Omental fat pad (tissue), 4 donors: ENCODE data around the gene NRG2. TPM values are rescaled to one million over a fixed set of nuclear protein-coding genes. Genes with fewer than 3 reads are reported as not detected.

Experiments used
- ATAC-seq: fragments of 150-250 bp; one replicate; pipeline ENCODE4 v1.9.1; 2016; ENCODE audit warnings: mild to moderate bottlenecking, moderate library complexity; ENCODE audit not compliant: low FRiP score
- DNase-seq: peaks from one replicate; pipeline ENCODE4 v3.0.0-alpha.2; 2019; ENCODE audit warnings: low spot score
- total RNA-seq, 4 donors: library from RNA; depleted of rRNA; stranded (reverse); fragments of >200 nt; gene quantifications; one replicate each; pipeline ENCODE4 v1.1.0, GENCODE V29; 2016
- TF ChIP-seq, protein P1 (sequence below), 3 donors: fragments of 450-650 bp; IDR thresholded peaks; one replicate each; pipeline ENCODE4 v1.5.1; 2016 to 2017; ENCODE audit warnings: antibody characterized with exemption in 3 of 3, mild to moderate bottlenecking in 3 of 3, moderate library complexity in 2 of 3

The NRG2 gene
- total RNA-seq, 4 donors from 2014 or later = 2.3 to 16.9 (median 5.9) TPM

DNA sequence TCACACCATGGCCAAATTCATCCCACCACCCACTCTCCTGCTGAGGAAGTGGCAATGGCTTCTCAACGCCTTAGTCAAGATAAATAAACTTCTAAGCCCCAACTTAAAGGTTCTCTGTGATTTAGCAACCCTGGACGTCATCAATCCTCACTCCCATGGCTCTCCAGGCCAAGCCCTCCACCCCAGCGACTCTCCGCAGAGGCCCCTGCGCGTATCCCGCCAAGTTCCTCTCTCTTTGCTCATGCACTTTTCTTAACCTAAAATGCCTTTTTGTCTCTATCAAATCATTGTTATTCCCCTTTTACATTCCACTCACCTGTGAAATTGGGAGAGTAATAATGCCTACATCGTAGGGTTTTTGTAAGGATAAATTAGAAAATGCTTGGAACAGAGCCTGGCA is 88.6 kb downstream of the NRG2 start:
- no peak for ATAC-seq
- TF ChIP-seq, protein P1, sequence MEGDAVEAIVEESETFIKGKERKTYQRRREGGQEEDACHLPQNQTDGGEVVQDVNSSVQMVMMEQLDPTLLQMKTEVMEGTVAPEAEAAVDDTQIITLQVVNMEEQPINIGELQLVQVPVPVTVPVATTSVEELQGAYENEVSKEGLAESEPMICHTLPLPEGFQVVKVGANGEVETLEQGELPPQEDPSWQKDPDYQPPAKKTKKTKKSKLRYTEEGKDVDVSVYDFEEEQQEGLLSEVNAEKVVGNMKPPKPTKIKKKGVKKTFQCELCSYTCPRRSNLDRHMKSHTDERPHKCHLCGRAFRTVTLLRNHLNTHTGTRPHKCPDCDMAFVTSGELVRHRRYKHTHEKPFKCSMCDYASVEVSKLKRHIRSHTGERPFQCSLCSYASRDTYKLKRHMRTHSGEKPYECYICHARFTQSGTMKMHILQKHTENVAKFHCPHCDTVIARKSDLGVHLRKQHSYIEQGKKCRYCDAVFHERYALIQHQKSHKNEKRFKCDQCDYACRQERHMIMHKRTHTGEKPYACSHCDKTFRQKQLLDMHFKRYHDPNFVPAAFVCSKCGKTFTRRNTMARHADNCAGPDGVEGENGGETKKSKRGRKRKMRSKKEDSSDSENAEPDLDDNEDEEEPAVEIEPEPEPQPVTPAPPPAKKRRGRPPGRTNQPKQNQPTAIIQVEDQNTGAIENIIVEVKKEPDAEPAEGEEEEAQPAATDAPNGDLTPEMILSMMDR (IDR thresholded peaks at IDR 0.05) = no peak
- DNase-seq = no peak

DNA sequence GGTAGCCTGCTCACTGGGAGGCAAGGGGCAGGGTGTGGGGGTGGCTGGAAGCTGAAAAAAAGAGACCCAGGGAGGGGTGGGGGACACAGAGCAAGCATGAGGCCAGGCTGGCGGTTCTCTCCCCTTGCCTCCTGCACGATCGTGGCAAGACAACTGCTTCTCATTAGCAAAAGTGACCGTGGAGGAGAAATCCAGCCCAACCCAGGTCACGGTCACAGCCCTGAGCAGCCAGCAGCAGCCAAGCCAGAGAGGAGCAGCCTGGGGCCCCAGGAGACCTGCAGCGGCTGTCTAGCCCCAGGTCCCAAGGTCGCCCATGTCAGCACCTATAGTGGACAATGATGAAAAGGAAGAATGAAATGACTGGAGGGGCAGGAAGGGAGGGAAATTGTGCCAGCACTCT is 89.1 kb downstream of the NRG2 start:
- TF ChIP-seq, protein P1 (IDR thresholded peaks at IDR 0.05) = no peak
- no peak for ATAC-seq
- DNase-seq = no peak

- TF ChIP-seq, protein P1 (IDR thresholded peaks at IDR 0.05) = no peak
- DNase-seq (no peak), ATAC-seq (no peak)
Observed at GRCh38 chr5:139952574-139952973, 90.5 kb downstream of the NRG2 start.

DNA sequence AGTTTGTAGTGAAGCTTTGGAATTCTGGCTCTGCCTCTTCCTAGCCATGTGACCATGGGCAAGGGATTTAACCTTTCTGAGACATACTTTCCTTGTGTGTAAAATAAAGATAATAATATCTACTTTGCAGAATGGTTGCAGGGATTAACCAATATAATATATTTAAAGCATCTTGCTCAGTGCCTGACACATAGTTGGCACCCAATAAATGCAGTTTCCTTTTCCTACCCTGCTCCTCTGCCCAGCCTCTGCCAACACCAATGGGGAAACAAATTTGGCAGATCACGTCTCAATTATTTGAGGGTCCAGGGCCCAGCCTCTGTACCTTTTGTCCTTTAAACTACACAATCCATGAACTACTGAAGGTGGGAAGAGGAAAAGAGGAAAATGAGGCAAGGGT is 91.1 kb downstream of the NRG2 start:
- DNase-seq (no peak), ATAC-seq (no peak)
- TF ChIP-seq, protein P1 (IDR thresholded peaks at IDR 0.05) = no peak

DNA sequence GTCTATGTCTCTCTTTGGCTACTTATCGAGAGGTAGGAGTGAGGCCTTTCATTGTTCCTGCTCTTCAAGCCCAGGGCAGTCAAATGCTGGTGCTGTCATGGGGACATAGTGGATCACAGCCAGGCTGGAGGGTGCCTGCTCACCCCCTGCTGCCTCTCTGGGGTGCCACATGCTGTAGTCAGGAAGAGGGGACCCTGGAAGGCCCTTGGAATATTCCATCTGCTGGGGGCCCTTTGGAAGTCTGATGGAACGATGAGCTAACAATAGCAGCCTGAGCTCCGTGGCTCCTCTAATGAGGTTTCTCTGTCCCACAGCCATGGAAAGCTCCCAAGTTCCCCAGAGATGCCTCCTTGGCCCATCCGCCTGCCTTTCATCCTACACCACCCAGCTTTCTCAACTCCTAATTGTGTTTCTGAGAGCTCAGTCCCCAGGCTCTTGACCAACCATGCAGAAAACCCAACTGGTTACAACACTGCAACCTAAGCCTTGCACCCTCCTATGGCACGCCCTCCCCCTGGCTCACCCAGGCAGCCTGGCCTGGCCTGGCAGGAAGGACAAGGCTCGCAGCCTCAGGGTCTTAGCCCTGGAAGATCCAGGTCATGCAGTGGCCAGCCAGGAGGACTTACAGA is 91.7 kb downstream of the NRG2 start:
- no peak for DNase-seq
- no peak for ATAC-seq
- TF ChIP-seq, protein P1 (IDR thresholded peaks at IDR 0.05) = no peak

DNA sequence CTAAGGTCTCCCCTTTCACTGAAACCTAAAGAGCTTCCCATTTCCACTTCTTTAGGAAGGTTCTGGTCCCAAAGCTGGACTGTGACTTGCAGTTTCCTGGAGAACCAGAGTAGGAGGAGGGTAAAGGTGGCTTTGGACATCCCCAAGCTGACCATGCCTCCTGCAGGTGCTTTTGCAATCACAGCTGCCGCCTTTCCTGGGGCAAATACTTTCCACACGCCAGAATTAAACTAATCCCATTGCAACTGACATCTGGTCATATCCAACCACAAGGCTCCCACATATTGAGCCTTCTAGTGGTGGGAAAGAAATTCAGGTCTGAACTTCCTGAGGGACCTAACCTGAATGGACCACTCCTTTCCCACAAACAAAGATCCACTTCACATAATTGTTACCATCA is 92.7 kb downstream of the NRG2 start:
- TF ChIP-seq, protein P1 (IDR thresholded peaks at IDR 0.05) = no peak
- DNase-seq = no peak
- no peak for ATAC-seq

- DNase-seq = no peak
- TF ChIP-seq, protein P1 (IDR thresholded peaks at IDR 0.05) = no peak
- ATAC-seq = no peak
Observed at GRCh38 chr5:139949710-139950109, 93.4 kb downstream of the NRG2 start.
